Right kidney (tissue), 1 donor: ENCODE results near the gene DVL1.
"Not testable (repeated sequence)": the region's sequence is repeated elsewhere in the genome, so short reads cannot be mapped to it uniquely, and the experiment has no call there.

ENCODE experiments used
- DNase-seq: peaks from one replicate; pipeline ENCODE4 v3.0.0-alpha.2; 2016

The DVL1 gene

GRCh38 chr1:1373815-1374588 lies 24.8 kb upstream of the DVL1 start:
- DNase-seq = peak; percentile 19

DNA sequence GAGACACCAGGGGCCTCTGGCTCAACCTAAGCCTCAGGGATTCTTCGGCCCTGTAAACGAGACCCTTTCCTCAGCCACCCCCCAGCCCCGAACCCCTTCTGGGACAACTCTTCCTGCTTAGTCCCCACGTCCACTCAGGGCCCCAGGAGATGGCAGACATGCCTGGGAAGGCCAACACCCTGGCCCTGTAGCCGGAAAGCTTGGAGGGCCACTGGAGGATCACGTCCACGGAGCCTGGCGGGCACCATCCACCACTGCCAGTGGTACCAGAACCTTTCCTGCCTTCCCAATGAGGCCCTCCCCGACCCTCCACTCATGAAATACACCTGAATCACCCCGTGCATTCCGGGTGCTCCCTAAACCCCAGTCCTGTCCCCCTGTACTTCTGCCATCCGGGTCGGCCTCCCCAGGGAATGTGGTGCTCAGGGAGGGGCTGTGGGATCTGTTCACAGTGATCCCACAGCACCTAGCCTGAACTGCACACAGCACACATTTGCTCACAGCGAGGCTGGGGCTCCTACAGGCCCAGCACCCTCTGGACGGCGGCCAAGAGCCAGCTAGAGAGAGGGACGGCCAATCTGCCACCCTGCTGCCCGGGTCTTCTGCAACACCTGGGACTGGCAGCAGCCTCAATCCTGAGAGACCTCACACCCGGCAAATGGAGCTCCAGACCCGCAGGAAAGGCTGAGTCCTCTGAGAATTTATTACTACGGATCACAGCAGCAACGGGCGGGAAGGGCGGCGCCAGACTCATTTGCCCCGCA lies 24.0 kb upstream of the DVL1 start:
- DNase-seq = no peak

- DNase-seq = peak; percentile 77
Measured at GRCh38 chr1:1371746-1372711, 22.8 kb upstream of the DVL1 start.

DNA sequence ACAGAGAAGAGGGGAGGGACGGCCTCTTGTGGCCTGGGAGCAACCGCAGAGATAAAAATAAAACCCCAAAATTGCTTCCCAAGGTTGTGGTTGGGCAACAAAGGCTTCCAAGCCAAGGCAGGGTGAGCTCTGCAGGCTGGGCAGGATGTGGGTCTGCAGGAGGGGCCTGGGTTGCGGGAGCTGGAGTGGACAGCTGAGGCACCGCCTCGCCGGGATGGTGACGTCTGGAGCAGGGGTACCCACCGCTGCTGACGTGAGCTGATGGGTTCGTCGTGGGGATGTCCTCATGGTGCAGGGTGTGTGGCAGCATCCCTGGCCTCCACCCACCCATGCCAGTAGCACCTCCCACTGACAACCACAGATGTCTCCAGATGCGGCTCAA lies 22.1 kb upstream of the DVL1 start:
- peak; percentile 10 for DNase-seq

GRCh38 chr1:1370771-1371300 lies 21.6 kb upstream of the DVL1 start:
- no peak for DNase-seq

DNA sequence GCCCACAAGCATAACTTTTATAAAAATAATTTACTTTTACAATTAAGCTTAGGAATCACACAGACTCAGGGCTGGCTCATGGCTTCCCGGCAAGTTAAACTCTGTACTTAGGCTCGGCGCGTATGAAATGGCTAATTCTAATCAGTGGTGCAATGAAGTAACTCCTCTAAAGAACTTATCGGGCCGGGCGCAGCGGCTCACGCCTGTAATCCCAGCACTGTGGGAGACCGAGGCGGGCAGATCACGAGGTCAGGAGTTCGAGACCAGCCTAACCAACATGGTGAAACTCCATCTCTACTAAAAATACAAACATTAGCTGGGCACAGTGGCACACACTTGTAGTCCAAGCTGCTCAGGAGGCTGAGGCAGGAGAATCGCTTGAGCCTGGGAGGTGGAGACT lies 20.9 kb upstream of the DVL1 start:
- not testable (repeated sequence) for DNase-seq

- no peak for DNase-seq
Measured at GRCh38 chr1:1367315-1367714, 18.1 kb upstream of the DVL1 start.

GRCh38 chr1:1366699-1367066 lies 17.5 kb upstream of the DVL1 start:
- no peak for DNase-seq

DNA sequence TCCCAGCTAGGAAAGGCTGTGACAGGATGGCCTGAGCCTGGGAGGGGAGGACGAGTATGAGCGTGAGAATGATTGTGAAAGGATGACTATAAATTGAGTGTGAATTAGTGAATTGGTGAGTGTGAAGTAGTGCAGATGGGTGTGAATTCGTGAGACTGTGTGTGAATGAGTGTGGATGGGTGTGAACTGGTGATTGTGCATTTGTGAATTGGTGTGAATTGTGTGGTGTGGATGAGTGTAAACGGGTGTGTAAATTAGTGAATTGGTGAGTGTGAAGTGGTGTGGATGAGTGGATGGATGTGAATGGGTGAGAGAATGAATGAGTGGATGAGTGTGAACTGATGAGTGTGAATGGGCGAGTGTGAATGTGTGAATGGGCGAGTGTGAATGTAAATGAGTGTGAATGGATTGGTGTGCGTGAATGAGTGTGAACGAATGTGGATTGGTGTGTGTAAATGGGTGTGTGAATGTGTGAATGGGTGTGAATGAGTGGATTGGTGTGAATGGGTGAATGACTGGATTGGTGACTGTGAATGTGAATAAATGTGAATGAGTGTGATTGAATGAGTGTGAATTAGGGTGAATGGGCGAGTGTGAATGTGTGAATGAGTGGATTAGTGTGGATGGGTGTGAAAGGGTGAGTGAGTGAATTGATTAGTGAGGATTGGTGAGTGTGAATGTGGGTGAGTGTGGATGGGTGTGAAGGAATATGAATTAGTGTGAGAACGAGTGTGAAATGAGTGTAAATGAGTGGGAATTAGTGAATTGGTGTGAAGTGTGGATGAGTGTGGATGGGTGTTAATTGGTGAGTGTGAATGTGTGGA lies 16.9 kb upstream of the DVL1 start:
- DNase-seq = no peak

- DNase-seq = no peak
Measured at GRCh38 chr1:1364266-1364665, 15.0 kb upstream of the DVL1 start.

DNA sequence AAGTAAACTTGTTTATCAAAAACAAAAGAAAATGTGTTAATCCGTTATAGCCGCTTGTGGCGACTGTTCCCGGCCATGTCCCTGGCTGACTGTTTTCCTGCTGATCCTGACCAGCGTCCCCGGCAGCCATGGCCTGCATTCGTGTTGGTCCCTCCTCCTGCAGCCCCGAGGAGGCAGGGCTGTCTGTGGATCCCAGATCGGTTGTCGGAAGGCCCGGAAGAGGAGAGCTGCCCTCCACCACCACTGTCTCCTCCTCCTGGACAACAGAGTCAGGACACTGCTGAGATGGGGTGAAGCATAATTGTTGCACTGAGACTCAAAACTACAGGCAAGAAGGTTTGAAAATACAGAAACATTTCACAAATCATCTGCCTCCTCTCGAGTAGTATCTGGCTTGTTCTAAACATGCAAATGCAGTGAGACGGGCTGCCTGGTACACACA lies 12.8 kb upstream of the DVL1 start:
- peak; percentile 53 for DNase-seq

DNA sequence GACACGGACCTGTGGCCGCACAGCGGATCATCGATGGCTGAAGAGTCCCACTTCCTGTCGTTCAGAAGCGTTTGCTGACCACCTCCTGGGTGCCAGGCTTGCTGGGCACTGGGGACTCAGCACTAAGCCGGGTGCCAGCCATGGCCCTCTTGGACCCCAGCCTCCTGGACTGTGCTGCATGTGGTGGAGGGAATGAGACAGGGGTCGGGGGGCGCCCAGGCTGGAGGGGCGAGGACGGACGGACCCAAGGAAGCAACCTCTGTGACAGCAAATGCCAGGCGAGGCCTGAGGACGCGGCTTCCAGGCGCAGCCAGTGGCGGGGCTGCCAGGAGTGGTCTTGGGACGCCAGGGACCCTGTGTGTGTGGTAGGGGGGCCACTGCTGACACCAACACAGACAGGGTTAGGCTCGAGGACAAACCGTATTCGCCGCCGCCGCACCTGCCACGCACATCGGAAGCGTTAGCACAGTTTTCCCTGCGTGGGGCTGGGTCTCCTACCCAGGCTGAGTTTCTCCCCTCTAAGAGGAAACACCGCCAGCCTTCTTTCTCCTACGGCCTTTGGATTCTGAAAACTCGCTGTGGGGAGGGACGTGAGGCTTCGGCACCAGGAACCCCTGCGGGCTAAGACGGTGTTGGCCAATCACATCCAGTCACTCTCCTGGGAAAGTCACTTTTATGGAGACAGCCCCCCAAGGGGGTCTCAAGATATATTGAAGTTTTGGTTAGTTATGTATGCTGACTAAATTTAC lies 12.2 kb upstream of the DVL1 start:
- DNase-seq = no peak

DNA sequence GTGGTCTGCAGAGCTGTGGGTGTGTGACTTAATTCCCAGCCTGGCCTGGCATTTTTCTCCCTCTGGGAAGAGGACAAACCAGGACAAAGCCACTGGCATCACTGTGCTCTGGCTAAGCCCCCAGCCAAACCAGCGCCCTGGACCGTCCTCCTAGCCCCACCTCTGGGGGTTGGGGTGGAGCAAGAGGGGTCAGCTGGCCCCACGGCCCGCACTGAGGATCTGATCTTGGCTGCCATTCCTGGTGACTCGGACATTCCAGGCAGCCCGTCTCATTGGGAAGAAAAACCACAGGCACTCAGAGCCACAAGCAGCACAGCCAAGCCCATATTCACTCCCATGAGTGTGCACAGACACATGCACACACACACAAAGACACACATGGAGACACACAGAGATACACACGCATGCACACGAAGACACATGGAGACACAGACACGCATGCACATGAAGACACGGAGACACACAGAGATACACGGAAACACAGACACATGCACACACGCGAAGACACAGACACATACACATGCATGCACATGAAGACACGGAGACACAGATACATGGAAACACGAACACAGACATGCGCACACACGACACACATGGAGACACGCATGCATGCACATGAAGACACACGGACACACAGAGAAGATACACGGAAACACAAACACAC lies 11.4 kb upstream of the DVL1 start:
- peak; percentile 44 for DNase-seq

- DNase-seq = peak; percentile 79
Measured at GRCh38 chr1:1359664-1360468, 10.6 kb upstream of the DVL1 start.

GRCh38 chr1:1359308-1359663 lies 10.1 kb upstream of the DVL1 start:
- DNase-seq = peak; percentile 76

GRCh38 chr1:1358433-1359271 lies 9.4 kb upstream of the DVL1 start, which contains the start of gene MXRA8:
MXRA8 (minus strand) TSS chr1:1358555; CDS start chr1:1358504, 51 bp downstream.
- peak; percentile 71 for DNase-seq

GRCh38 chr1:1357871-1358432 lies 8.7 kb upstream of the DVL1 start:
- DNase-seq = peak; percentile 81
